Heart right ventricle (tissue), 16 donors: ENCODE data around the gene KCTD6. TPM values are rescaled to one million over a fixed set of nuclear protein-coding genes. Genes with fewer than 3 reads are reported as not detected.

ENCODE experiments used
- ATAC-seq, 8 donors: fragments of 200-7000 bp; cut with Tn5 transposase; one replicate each; pipeline ENCODE4 v1.9.1; 2020; ENCODE audit warnings: mild to moderate bottlenecking in 8 of 8, moderate library complexity in 8 of 8, moderate number of reproducible peaks in 1 of 8
- DNase-seq, 2 donors: peaks; one replicate each; pipeline ENCODE4 v3.0.0-alpha.2; 2020
- H3K27ac ChIP-seq, 10 donors: fragments of 200-600 bp; sonication (generic) in 2 of 10; one replicate each; pipeline versions ENCODE4 v1.5.0 to v1.8.0; 2020 to 2022; ENCODE audit warnings: mild to moderate bottlenecking in 3 of 10
- H3K27me3 ChIP-seq, 7 donors: fragments of 200-600 bp; one replicate each; pipeline ENCODE4 v1.8.0; 2021 to 2022; ENCODE audit warnings: mild to moderate bottlenecking in 2 of 7
- H3K36me3 ChIP-seq, 9 donors: fragments of 200-600 bp; sonication (generic) in 1 of 9; one replicate each; pipeline versions ENCODE4 v1.5.0 to v1.8.0; 2020 to 2022; ENCODE audit warnings: mild to moderate bottlenecking in 2 of 9
- H3K4me1 ChIP-seq, 9 donors: fragments of 200-600 bp; sonication (generic) in 1 of 9; one replicate each; pipeline versions ENCODE4 v1.5.0 to v1.8.0; 2020 to 2022; ENCODE audit warnings: mild to moderate bottlenecking in 4 of 9
- H3K4me3 ChIP-seq, 10 donors: fragments of 200-600 bp; sonication (generic) in 2 of 10; one replicate each; pipeline versions ENCODE4 v1.5.0 to v1.8.0; 2020 to 2022; ENCODE audit warnings: mild to moderate bottlenecking in 7 of 10, moderate library complexity in 2 of 10
- H3K9me3 ChIP-seq, 11 donors: fragments of 200-600 bp in 10 of 11; sonication (generic) in 2 of 11; one replicate each; pipeline versions ENCODE4 v1.5.0 to v1.8.0; 2013 to 2022; ENCODE audit warnings: mild to moderate bottlenecking in 2 of 11, control low read depth in 1 of 11, moderate library complexity in 1 of 11
- WGBS, 2 donors: extraction: QIAGEN DNeasy Blood & Tissue Kit; methylation state at CpG; one replicate each; pipeline ENCODE4 v1.1.7; 2013; ENCODE audit warnings: inconsistent platforms in 1 of 2; 5-methylcytosine and 5-hydroxymethylcytosine counted together
- intact Hi-C, 10 donors: fragments of 100-400 bp; cut with DNase I; formaldehyde crosslinking; loops; one replicate each; pipeline versions ENCODE4 v1.11.1 to v1.14.2; 2022
- polyA plus RNA-seq, 2 donors: library from polyadenylated mRNA; stranded (reverse); fragments of 200-250 nt; gene quantifications; one replicate each; pipeline ENCODE4 v1.2.3, GENCODE V29; 2013
- total RNA-seq, 10 donors: library from RNA; stranded (reverse); fragmentation: NEBNext Ultra II Directional in 3 of 10; extraction: Animal tissue kit (Norgen Biotek cat#: 25700) in 3 of 10; gene quantifications; one replicate each; pipeline versions ENCODE4 v1.2.1 to v1.2.4, GENCODE V29; 2021 to 2023
- TF ChIP-seq, protein P1 (sequence below), 9 donors: fragments of 200-600 bp; sonication (generic) in 2 of 9; IDR thresholded peaks; one replicate each; pipeline versions ENCODE4 v1.5.0 to v1.8.0; 2021 to 2022; ENCODE audit warnings: antibody characterized with exemption in 9 of 9, mild to moderate bottlenecking in 5 of 9, moderate library complexity in 1 of 9
- donor health status: Arrhythmogenic right ventricular cardiomyopathy.
- donor health status: ischemic (EF 13 %, LVEDD 7.1; RV severe dilation, severe dysfunction).
- donor health status: healthy with polysubstance abuse.
- donor health status: DM: no; HTN: yes; CAD: no.
- donor health status: DM: no; HTN: no; CAD: no.
- donor health status: ischemic (EF 25% LVEDD 6.9; RV normal size, moderate dysfunction).
- donor health status: ischemic (EF 25% LVEDD 5.7; RV mildly dilated, moderate dysfunction).
- donor health status: healthy.
- donor health status: DM: yes; HTN: yes; CAD: no.
- donor health status: Ischemic cardiomyopathy.
- donor health status: ischemic (EF 35%, LVEDD 5.7; RV mildly dilated, moderate dysfunction).
- donor health status: nonischemic (EF 11% LVEDD 7.7; RV severe dilation, severe dysfunction).
- donor health status: DM: yes; HTN: yes; CAD: no.
- donor health status: PGD.
- donor health status: ischemic (EF 29% LVEDD 5.4; RV normal size, mild dysfunction).
- donor health status: nonischemic (EF 23%, LVEDD 6.1; RV moderate dilation, normal function).

KCTD6 gene
- total and polyA plus RNA-seq, 12 donors: 3.6 to 12.7 (median 7.2) TPM

DNA sequence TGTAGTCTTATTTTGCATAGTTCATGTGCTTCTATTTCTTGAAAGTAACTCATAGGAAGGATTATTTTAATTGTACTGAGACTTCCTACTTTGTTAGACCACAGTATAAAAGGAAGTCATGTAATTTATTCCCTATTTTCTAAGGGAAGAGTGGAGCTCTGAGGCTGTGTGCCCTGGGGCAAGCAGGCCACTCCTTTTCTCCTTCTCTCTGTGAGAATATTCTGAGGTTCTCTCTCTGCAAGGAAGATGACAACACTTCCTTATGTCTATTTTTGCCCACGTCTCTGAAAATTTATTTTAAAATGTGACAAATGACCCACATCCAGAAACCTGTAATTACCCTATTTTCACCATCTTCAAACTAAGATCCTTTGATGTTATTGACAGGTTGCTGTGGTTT lies 11.0 kb downstream of the KCTD6 start:
- intact Hi-C loops: no loop called here
- Histone ChIP-seq H3K9me3 (no peaks in the 10 kb centered on the region), H3K36me3 (peaks cover 0 to 88% (median 38%) of the 10 kb centered on the region in 9 donors), H3K4me3 (no peak overlapping the region), H3K27ac (no peak overlapping the region), H3K27me3 (no peaks in the 10 kb centered on the region), H3K4me1 (peaks cover 0 to 23% (median 3%) of the 10 kb centered on the region in 9 donors)
- TF ChIP-seq, protein P1, sequence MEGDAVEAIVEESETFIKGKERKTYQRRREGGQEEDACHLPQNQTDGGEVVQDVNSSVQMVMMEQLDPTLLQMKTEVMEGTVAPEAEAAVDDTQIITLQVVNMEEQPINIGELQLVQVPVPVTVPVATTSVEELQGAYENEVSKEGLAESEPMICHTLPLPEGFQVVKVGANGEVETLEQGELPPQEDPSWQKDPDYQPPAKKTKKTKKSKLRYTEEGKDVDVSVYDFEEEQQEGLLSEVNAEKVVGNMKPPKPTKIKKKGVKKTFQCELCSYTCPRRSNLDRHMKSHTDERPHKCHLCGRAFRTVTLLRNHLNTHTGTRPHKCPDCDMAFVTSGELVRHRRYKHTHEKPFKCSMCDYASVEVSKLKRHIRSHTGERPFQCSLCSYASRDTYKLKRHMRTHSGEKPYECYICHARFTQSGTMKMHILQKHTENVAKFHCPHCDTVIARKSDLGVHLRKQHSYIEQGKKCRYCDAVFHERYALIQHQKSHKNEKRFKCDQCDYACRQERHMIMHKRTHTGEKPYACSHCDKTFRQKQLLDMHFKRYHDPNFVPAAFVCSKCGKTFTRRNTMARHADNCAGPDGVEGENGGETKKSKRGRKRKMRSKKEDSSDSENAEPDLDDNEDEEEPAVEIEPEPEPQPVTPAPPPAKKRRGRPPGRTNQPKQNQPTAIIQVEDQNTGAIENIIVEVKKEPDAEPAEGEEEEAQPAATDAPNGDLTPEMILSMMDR (IDR thresholded peaks at IDR 0.05): no peak
- no peak for ATAC-seq
- WGBS, 2 donors: 24 to 48% methylated on average over 1 of the region's 1 CpG
- no peak for DNase-seq

DNA sequence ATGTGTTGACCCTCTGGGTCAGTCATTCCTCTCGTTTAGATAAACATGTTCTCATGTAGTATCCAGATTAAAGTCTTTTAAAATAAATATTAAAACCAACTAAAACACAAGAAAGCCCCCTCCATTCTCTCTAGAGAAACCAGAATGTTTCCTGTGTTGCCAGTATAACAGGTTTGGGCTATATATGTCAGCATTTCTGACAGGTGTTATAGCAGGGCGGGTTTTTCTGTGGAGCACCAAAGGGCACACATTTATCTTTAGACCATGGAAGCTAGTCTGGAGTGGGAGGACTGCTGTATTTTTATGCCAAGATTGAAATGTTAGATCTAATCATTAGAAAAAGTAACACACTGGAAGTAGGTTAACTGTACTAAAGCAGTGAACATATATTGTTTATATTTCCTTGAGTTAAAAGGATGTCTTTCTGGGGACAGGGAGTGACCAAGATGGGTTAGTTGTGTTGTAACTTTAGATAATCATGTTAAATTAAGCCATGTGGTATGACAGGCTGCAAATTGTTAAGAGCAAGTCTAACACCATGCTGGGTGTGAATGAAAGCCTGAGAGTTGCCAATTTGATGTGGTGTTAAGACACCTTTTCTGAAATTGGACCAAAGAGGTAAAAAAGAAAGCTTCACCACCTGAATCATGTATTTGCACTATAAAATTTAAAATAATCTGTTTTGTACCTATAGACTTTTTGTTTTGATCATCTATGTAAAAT lies 15.6 kb downstream of the KCTD6 start:
- ATAC-seq (no peak), DNase-seq (no peak)
- H3K4me3 ChIP-seq: no peak overlapping the region
- no peaks in the 10 kb centered on the region for H3K9me3 ChIP-seq
- intact Hi-C loops: no loop called here
- TF ChIP-seq, protein P1 (IDR thresholded peaks at IDR 0.05): no peak
- no peak overlapping the region for H3K27ac ChIP-seq
- peaks cover 0 to 98% (median 38%) of the 10 kb centered on the region in 9 donors for H3K36me3 ChIP-seq
- H3K4me1 ChIP-seq: peaks cover 0 to 20% (median 0%) of the 10 kb centered on the region in 9 donors
- no peaks in the 10 kb centered on the region for H3K27me3 ChIP-seq
- 67 to 75% methylated on average over 2 of the region's 2 CpGs for whole genome bisulfite sequencing, 2 donors

DNA sequence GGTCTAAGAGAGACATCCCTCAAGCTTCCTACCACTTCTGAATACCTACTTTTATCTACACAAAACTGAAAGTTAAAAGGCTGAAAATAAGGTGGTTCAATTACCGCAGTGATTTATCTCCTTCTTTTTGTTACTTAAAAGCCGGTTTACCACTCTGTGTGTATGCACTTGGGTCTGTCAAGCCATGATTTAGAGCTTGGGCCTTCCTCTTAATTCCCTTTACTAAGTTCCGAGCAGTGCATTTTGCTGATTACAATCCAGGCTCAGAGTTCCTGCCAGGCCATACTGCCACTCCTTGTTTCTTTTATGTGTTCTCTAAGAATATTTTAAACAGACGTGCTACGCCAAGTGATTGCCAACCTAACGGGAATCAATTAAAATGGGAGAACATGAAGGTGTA lies 16.5 kb downstream of the KCTD6 start:
- intact Hi-C loops: no loop called here
- ATAC-seq: no peak
- DNase-seq: no peak
- peaks cover 0 to 11% (median 0%) of the 10 kb centered on the region in 9 donors for H3K4me1 ChIP-seq
- no peak overlapping the region for H3K27ac ChIP-seq
- H3K9me3 ChIP-seq: no peaks in the 10 kb centered on the region
- WGBS, 2 donors: 76 to 80% methylated on average over 6 of the region's 6 CpGs
- H3K4me3 ChIP-seq: no peak overlapping the region
- no peaks in the 10 kb centered on the region for H3K27me3 ChIP-seq
- H3K36me3 ChIP-seq: peaks cover 0 to 98% (median 44%) of the 10 kb centered on the region in 9 donors
- TF ChIP-seq, protein P1 (IDR thresholded peaks at IDR 0.05): no peak

DNA sequence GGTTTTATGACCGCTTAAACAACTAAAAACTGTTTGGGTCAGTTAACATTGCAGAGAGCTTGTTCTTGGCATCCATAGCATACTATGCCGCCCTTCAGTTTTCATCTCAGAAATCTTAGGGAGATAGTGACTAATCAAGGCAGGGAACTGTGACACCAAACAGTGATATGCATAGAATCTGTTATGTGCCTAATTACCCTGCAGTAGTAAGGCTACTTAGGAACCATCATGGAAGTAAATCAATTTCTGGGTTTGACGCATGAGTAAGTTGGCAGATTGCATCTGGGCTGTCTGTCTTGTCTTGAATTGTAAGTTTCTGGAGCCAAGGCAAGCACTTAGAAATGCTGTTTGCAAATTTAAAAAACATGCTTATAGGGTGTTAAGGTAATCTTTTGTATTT lies 22.5 kb downstream of the KCTD6 start:
- no peaks in the 10 kb centered on the region for H3K27me3 ChIP-seq
- no peak overlapping the region for H3K4me3 ChIP-seq
- intact Hi-C loops: no loop called here
- H3K4me1 ChIP-seq: no peaks in the 10 kb centered on the region
- no peak overlapping the region for H3K27ac ChIP-seq
- H3K9me3 ChIP-seq: no peaks in the 10 kb centered on the region
- TF ChIP-seq, protein P1 (IDR thresholded peaks at IDR 0.05): no peak
- H3K36me3 ChIP-seq: peaks cover 0 to 98% (median 47%) of the 10 kb centered on the region in 9 donors
- ATAC-seq (no peak), DNase-seq (no peak)
- WGBS, 2 donors: 91 to 95% methylated on average over 3 of the region's 3 CpGs
